ENCODE measurements around the gene CCDC112. TPM values are rescaled to one million over a fixed set of nuclear protein-coding genes. Genes with fewer than 3 reads are reported as not detected.
A peak's percentile ranks its signal among the peaks of the same experiment; 100 is the strongest.

CCDC112 gene
- total and polyA plus RNA-seq, 2 donors (not counting 3 experiments of a cell fraction or from before 2014, with no cell fraction given) = 2.4 to 9.6 TPM

DNA sequence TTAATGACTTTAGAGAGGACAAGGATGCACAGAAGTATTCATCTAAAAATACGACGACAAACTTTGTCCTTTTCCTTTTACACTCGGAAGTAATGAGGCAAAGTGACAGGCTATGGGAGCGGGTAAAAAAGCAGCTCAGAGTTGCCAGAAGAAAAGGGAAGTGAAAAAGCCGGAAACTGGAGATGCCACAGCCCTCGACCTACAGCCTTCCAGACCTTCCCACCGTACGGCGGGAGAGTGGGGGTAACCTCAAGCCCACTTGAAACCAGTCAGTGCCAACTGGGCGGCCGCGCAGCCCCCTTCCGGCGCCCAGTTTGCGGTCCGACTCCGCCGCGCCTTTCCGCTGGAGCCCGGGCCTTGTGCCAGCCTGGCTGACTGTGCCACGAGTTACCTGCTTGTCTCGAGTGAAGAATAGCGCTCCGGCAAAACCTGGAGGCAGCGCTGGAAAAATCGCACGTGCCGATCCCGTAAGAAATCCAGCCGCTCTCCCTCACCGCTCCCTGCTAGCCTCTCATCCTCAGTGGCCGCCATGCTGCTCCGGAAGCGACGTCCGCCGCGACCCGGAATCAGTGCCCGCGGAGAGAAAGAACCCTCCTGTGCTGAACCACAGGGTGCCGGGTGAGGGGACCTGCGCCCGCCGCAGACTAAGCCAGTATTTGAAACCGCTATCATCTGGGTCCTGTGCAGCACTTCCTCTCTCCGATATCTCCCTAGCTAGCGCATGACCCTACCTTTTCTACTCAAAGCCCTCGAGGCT lies 34.0 kb downstream of the CCDC112 start, which contains the start of gene PGGT1B:
Gene PGGT1B, minus strand, starts transcription at position 557 of the 757 bp plus-strand sequence. Its CDS starts 26 bp downstream, at position 531.
- dilution Hi-C loops (cut with MboI; ENCODE audit: extremely low pct_ligation_motif_present, low sequenced_read_pairs) (no loop called here), intact Hi-C loops (cut with micrococcal nuclease) (loop anchor here (2.0 kb wide), 1 partner anchor 34 kb away; the partner anchor contains the start of gene CCDC112)
- POLR2A ChIA-PET = no interaction called here
- H3K9me1 ChIP-seq (replicated peaks; ENCODE audit: control insufficient read depth, extremely low read depth, insufficient read depth, low read length) = no peaks in the 10 kb centered on the region
- no peaks in the 10 kb centered on the region for H3K27me3 ChIP-seq (ENCODE audit: control insufficient read depth in 2 of 2, insufficient read depth in 2 of 2, low read length in 2 of 2)
- H3K79me2 ChIP-seq (ENCODE audit: control insufficient read depth, insufficient read depth, low read length) = peaks cover 49% of the 10 kb centered on the region
- peaks cover 0 to 5% of the 10 kb centered on the region in 2 experiments for H3K36me3 ChIP-seq (ENCODE audit: control insufficient read depth in 2 of 2, extremely low read depth in 1 of 2, insufficient read depth in 2 of 2, low read length in 2 of 2)
- H3K9me3 ChIP-seq (replicated peaks; ENCODE audit: control insufficient read depth, insufficient read depth, low read length) = no peaks in the 10 kb centered on the region
- CTCF ChIA-PET = interaction anchor here (1.0 to 1.6 kb wide), 6 partner anchors 9 to 165 kb away, joined by 3 to 4 read pairs (median 3); partner anchors contain the start of gene CCDC112
- FAIRE-seq (peak; percentile 59), DNase-seq (ENCODE audit: low read depth, low spot score) (peak; percentile 77)
- H3K27ac ChIP-seq (ENCODE audit: insufficient read depth, low read depth, low read length) = peak within 1 kb of the TSS; percentile 64
- H3K9ac ChIP-seq (replicated peaks; ENCODE audit: extremely low read depth, insufficient read depth, low read length) = peak within 1 kb of the TSS; percentile 96
- peak within 1 kb of the TSS; percentile 95 for H2AFZ ChIP-seq (ENCODE audit: low read depth, low read length)
- TF ChIP-seq POLR2AphosphoS5 (IDR thresholded peaks at IDR 0.05; ENCODE audit: insufficient read depth, low read depth, low read length) = peak; percentile 87
- TF ChIP-seq POLR2A (IDR thresholded peaks at IDR 0.05; ENCODE audit: low read depth, low read length) = peak; percentile 89
- no peak for TF ChIP-seq MYC (IDR thresholded peaks at IDR 0.05; ENCODE audit: low read depth, low read length)
- no peak for TF ChIP-seq JUN (IDR thresholded peaks at IDR 0.05; ENCODE audit: borderline replicate concordance, insufficient read depth, insufficient read length, low read depth)
- TF ChIP-seq EZH2 (IDR thresholded peaks at IDR 0.05; ENCODE audit: borderline replicate concordance, low read depth, low read length, severe bottlenecking) = no peak
- no peak for TF ChIP-seq FOS (IDR thresholded peaks at IDR 0.05; ENCODE audit: borderline replicate concordance, insufficient read depth, low read length)
- no peak for TF ChIP-seq GATA2 (IDR thresholded peaks at IDR 0.05; ENCODE audit: insufficient read depth, insufficient read length, low read depth, low read length)
- TF ChIP-seq, protein P1, sequence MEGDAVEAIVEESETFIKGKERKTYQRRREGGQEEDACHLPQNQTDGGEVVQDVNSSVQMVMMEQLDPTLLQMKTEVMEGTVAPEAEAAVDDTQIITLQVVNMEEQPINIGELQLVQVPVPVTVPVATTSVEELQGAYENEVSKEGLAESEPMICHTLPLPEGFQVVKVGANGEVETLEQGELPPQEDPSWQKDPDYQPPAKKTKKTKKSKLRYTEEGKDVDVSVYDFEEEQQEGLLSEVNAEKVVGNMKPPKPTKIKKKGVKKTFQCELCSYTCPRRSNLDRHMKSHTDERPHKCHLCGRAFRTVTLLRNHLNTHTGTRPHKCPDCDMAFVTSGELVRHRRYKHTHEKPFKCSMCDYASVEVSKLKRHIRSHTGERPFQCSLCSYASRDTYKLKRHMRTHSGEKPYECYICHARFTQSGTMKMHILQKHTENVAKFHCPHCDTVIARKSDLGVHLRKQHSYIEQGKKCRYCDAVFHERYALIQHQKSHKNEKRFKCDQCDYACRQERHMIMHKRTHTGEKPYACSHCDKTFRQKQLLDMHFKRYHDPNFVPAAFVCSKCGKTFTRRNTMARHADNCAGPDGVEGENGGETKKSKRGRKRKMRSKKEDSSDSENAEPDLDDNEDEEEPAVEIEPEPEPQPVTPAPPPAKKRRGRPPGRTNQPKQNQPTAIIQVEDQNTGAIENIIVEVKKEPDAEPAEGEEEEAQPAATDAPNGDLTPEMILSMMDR (IDR thresholded peaks at IDR 0.05; ENCODE audit: extremely low read depth in 1 of 2, insufficient read depth in 1 of 2, low read depth in 1 of 2, low read length in 2 of 2) = no peak
- H3K4me3 ChIP-seq (replicated peaks in 1 of 3; ENCODE audit: insufficient read depth in 1 of 3, low read depth in 1 of 3, low read length in 3 of 3) = peak within 1 kb of the TSS; percentile 48 to 100 (median 100)
- peaks cover 15% of the 10 kb centered on the region for H3K4me1 ChIP-seq (ENCODE audit: control insufficient read depth, extremely low read depth, insufficient read depth, low read length)
- H3K4me2 ChIP-seq (ENCODE audit: insufficient read depth, low read length) = peak within 1 kb of the TSS; percentile 100
- peaks cover 5% of the 10 kb centered on the region for H4K20me1 ChIP-seq (replicated peaks; ENCODE audit: control insufficient read depth, extremely low read depth, insufficient read depth, low read length)
- no TSS peak for BruUV-seq (replicated peaks)

All from endothelial cell of umbilical vein (primary cell).